ENCODE measurements around the gene TMEM134.

DNA sequence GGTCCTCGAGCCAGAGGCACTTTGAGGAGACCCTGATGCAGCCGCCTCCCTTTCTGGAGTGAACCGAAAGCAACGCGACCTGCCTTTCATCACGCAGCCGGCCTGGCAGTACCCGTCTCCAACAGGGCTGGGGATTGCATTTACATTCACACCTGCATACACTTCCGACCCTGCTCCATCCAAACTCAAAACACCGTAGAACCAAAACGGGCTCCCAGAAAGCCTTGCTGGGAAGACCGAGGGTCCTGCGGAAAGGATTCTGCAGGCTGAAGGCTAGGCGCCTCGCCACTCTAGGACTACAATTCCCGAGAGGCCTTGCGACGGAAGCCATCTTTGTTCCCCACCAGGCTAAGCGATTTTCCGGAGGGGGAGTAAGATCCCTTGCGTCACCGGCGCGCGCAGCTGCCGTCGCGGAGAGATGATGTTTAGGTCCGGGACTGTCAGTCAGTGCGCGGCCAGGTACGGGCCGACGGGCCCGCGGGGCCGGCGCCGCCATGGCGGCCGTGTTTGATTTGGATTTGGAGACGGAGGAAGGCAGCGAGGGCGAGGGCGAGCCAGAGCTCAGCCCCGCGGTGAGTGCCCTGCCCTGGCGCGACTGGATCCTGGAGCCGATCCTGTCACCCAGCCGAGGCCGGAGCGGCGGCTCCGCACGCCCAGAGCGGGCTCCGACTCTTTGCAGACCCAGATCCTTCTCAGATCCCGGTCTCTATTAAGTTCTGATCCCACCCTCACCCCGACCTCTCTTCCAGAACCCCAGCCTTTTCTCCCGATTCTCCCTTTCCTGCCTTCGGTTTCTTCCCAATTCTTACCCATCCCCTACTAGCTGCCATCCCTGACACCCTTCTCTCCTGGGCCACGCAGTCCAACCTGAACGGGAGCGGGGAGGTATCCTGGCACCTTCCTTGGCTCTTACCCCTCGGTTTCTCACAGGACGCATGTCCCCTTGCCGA is 40.7 kb downstream of the TMEM134 start, which contains the start of gene RPS6KB2:
- TF ChIP-seq POLR2A (IDR thresholded peaks at IDR 0.05; ENCODE audit: low read depth, low read length) = peak; percentile 61; the same call in 1 of the 2 replicates
- TF ChIP-seq TAF1 (IDR thresholded peaks at IDR 0.05; ENCODE audit: low read depth, low read length) = peak; percentile 63
- 0 out of 2 replicates have a peak, but pooled peaks have one; percentile 69 for TF ChIP-seq POLR2AphosphoS5 (IDR thresholded peaks at IDR 0.05; ENCODE audit: low read depth, low read length)
- TF ChIP-seq SPI1 (IDR thresholded peaks at IDR 0.05; ENCODE audit: low read depth, low read length) = no peak
- peak; percentile 45; the same call in 1 of the 2 replicates for TF ChIP-seq POU2F2 (IDR thresholded peaks at IDR 0.05; ENCODE audit: low read depth, low read length)
